ELR (cell line): ENCODE measurements around the gene SRSF3.
"Not testable (repeated sequence)": the region's sequence is repeated elsewhere in the genome, so short reads cannot be mapped to it uniquely, and the experiment has no call there.

Experiments
- DNase-seq: peaks from one replicate; pipeline ENCODE4 v3.0.0-alpha.2; 2015; ENCODE audit warnings: low read depth

Gene SRSF3

GRCh38 chr6:36605143-36605542, 11.0 kb downstream of the SRSF3 start:
- no peak for DNase-seq

- no peak for DNase-seq
These were observed 11.6 kb downstream of the SRSF3 start for GRCh38 chr6:36605560-36606391.

- DNase-seq, result not testable (repeated sequence)
These were observed 13.1 kb downstream of the SRSF3 start for GRCh38 chr6:36607305-36607682.

- DNase-seq, result no peak
These were observed 13.7 kb downstream of the SRSF3 start for GRCh38 chr6:36607683-36608386.

GRCh38 chr6:36608788-36609563, 14.8 kb downstream of the SRSF3 start:
- DNase-seq, result no peak

GRCh38 chr6:36609582-36609981, 15.4 kb downstream of the SRSF3 start:
- DNase-seq, result no peak

- no peak for DNase-seq
These were observed 16.1 kb downstream of the SRSF3 start for GRCh38 chr6:36610041-36610955.

- DNase-seq, result no peak
These were observed 16.8 kb downstream of the SRSF3 start for GRCh38 chr6:36610956-36611336.

- DNase-seq, result not testable (repeated sequence)
These were observed 17.5 kb downstream of the SRSF3 start for GRCh38 chr6:36611679-36612078.

GRCh38 chr6:36612101-36612625, 18.0 kb downstream of the SRSF3 start:
- DNase-seq, result no peak

- DNase-seq, result no peak
These were observed 19.2 kb downstream of the SRSF3 start for GRCh38 chr6:36613200-36613995.

- DNase-seq, result peak; percentile 77
These were observed 21.0 kb downstream of the SRSF3 start for GRCh38 chr6:36615018-36615761.

GRCh38 chr6:36616893-36617521, 22.8 kb downstream of the SRSF3 start:
- DNase-seq, result peak; percentile 45

- DNase-seq, result no peak
These were observed 24.5 kb downstream of the SRSF3 start for GRCh38 chr6:36618366-36619355.

- DNase-seq, result no peak
These were observed 27.3 kb downstream of the SRSF3 start for GRCh38 chr6:36621371-36621855.

- no peak for DNase-seq
These were observed 28.9 kb downstream of the SRSF3 start for GRCh38 chr6:36622901-36623546.
